ENCODE data around the gene AQP3. TPM values are rescaled to one million over a fixed set of nuclear protein-coding genes. Genes with fewer than 3 reads are reported as not detected.
A peak's percentile ranks its signal among the peaks of the same experiment; 100 is the strongest.
"Not testable (repeated sequence)": the region's sequence is repeated elsewhere in the genome, so short reads cannot be mapped to it uniquely, and the experiment has no call there.

AQP3 gene
- total and polyA plus RNA-seq, 4 donors, result 43.9 to 218 (median 159) TPM

- 89 to 98% methylated on average over 4 of the region's 4 CpGs for WGBS, 2 donors
- Histone ChIP-seq H3K4me3 (no peak overlapping the region), H3K27me3 (ENCODE audit: control insufficient read depth in 3 of 3, insufficient read depth in 3 of 3, low read length in 2 of 3) (no peaks in the 10 kb centered on the region), H3K27ac (ENCODE audit: low read depth in 1 of 2, low read length in 1 of 2) (peak overlapping the region in 1 of 2 donors; percentile 56), H3K9me3 (ENCODE audit: control insufficient read depth in 4 of 4, insufficient read depth in 3 of 4, low read length in 3 of 4) (no peaks in the 10 kb centered on the region), H3K9ac (ENCODE audit: insufficient read depth in 1 of 2, low read length in 2 of 2) (no peak overlapping the region), H3K36me3 (ENCODE audit: control insufficient read depth in 4 of 4, insufficient read depth in 4 of 4, low read length in 4 of 4) (no peaks in the 10 kb centered on the region), H3K4me1 (ENCODE audit: control insufficient read depth in 5 of 5, insufficient read depth in 5 of 5, low read length in 5 of 5) (peaks cover 0 to 5% (median 0%) of the 10 kb centered on the region in 5 donors)
- TF ChIP-seq CTCF (IDR thresholded peaks at IDR 0.05; ENCODE audit: control extremely low read depth, extremely low read depth), result no peak
- DNase-seq (no peak), ATAC-seq (ENCODE audit: insufficient read depth, low FRiP score) (no peak)
Measured at GRCh38 chr9:33404788-33405362, 42.5 kb downstream of the AQP3 start.

- WGBS, 2 donors, result 81 to 85% methylated on average over 17 of the region's 17 CpGs
- Histone ChIP-seq H3K4me3 (no peak overlapping the region), H3K9me3 (ENCODE audit: control insufficient read depth in 4 of 4, insufficient read depth in 3 of 4, low read length in 3 of 4) (no peaks in the 10 kb centered on the region), H3K36me3 (ENCODE audit: control insufficient read depth in 4 of 4, insufficient read depth in 4 of 4, low read length in 4 of 4) (no peaks in the 10 kb centered on the region), H3K9ac (ENCODE audit: insufficient read depth in 1 of 2, low read length in 2 of 2) (no peak overlapping the region), H3K4me1 (ENCODE audit: control insufficient read depth in 5 of 5, insufficient read depth in 5 of 5, low read length in 5 of 5) (peaks cover 0 to 5% (median 0%) of the 10 kb centered on the region in 5 donors), H3K27me3 (ENCODE audit: control insufficient read depth in 3 of 3, insufficient read depth in 3 of 3, low read length in 2 of 3) (no peaks in the 10 kb centered on the region), H3K27ac (ENCODE audit: low read depth in 1 of 2, low read length in 1 of 2) (peak overlapping the region in 1 of 2 donors; percentile 1)
- ATAC-seq (ENCODE audit: insufficient read depth, low FRiP score) (no peak), DNase-seq (no peak)
- TF ChIP-seq CTCF (IDR thresholded peaks at IDR 0.05; ENCODE audit: control extremely low read depth, extremely low read depth), result no peak
Measured at GRCh38 chr9:33403941-33404787, 43.2 kb downstream of the AQP3 start.

GRCh38 chr9:33402371-33402770 lies 45.0 kb downstream of the AQP3 start, which contains the start of gene AQP7:
AQP7 (minus strand) TSS chr9:33402568; CDS start chr9:33401262, 1,306 bp downstream.
- WGBS, 2 donors, result 80 to 88% methylated on average over 10 of the region's 10 CpGs
- not testable (repeated sequence) for DNase-seq, H3K4me3 ChIP-seq

GRCh38 chr9:33401809-33402208 lies 45.6 kb downstream of the AQP3 start:
- WGBS, 2 donors, result 88 to 96% methylated on average over 9 of the region's 10 CpGs
- not testable (repeated sequence) for DNase-seq; H3K27me3 ChIP-seq (ENCODE audit: control insufficient read depth in 3 of 3, insufficient read depth in 3 of 3, low read length in 2 of 3); H3K4me1 ChIP-seq (ENCODE audit: control insufficient read depth in 5 of 5, insufficient read depth in 5 of 5, low read length in 5 of 5); H3K4me3 ChIP-seq; H3K36me3 ChIP-seq (ENCODE audit: control insufficient read depth in 4 of 4, insufficient read depth in 4 of 4, low read length in 4 of 4); ATAC-seq (ENCODE audit: insufficient read depth, low FRiP score); H3K9me3 ChIP-seq (ENCODE audit: control insufficient read depth in 4 of 4, insufficient read depth in 3 of 4, low read length in 3 of 4); H3K9ac ChIP-seq (ENCODE audit: insufficient read depth in 1 of 2, low read length in 2 of 2)
- H3K27ac ChIP-seq (ENCODE audit: low read depth in 1 of 2, low read length in 1 of 2), result peak overlapping the region in 1 of 2 donors; percentile 73

More at GRCh38 chr9:33402371-33402770, 45.0 kb downstream of the AQP3 start, which contains the start of gene AQP7:
- peak within 1 kb of the TSS in 1 of 2 donors; percentile 73 for H3K27ac ChIP-seq (ENCODE audit: low read depth in 1 of 2, low read length in 1 of 2)
- H3K27me3 ChIP-seq (ENCODE audit: control insufficient read depth in 3 of 3, insufficient read depth in 3 of 3, low read length in 2 of 3); H3K9ac ChIP-seq (ENCODE audit: insufficient read depth in 1 of 2, low read length in 2 of 2); H3K36me3 ChIP-seq (ENCODE audit: control insufficient read depth in 4 of 4, insufficient read depth in 4 of 4, low read length in 4 of 4); H3K9me3 ChIP-seq (ENCODE audit: control insufficient read depth in 4 of 4, insufficient read depth in 3 of 4, low read length in 3 of 4); ATAC-seq (ENCODE audit: insufficient read depth, low FRiP score); H3K4me1 ChIP-seq (ENCODE audit: control insufficient read depth in 5 of 5, insufficient read depth in 5 of 5, low read length in 5 of 5): not testable (repeated sequence)

- not testable (repeated sequence) for H3K36me3 ChIP-seq (ENCODE audit: control insufficient read depth in 4 of 4, insufficient read depth in 4 of 4, low read length in 4 of 4); H3K4me1 ChIP-seq (ENCODE audit: control insufficient read depth in 5 of 5, insufficient read depth in 5 of 5, low read length in 5 of 5); H3K4me3 ChIP-seq; H3K9me3 ChIP-seq (ENCODE audit: control insufficient read depth in 4 of 4, insufficient read depth in 3 of 4, low read length in 3 of 4); ATAC-seq (ENCODE audit: insufficient read depth, low FRiP score); H3K27ac ChIP-seq (ENCODE audit: low read depth in 1 of 2, low read length in 1 of 2); DNase-seq; H3K9ac ChIP-seq (ENCODE audit: insufficient read depth in 1 of 2, low read length in 2 of 2); H3K27me3 ChIP-seq (ENCODE audit: control insufficient read depth in 3 of 3, insufficient read depth in 3 of 3, low read length in 2 of 3)
- WGBS, 2 donors, result 86 to 89% methylated on average over 4 of the region's 4 CpGs
Measured at GRCh38 chr9:33399047-33399446, 48.3 kb downstream of the AQP3 start.

GRCh38 chr9:33397801-33398200 lies 49.6 kb downstream of the AQP3 start:
- H3K27me3 ChIP-seq (ENCODE audit: control insufficient read depth in 3 of 3, insufficient read depth in 3 of 3, low read length in 2 of 3); H3K27ac ChIP-seq (ENCODE audit: low read depth in 1 of 2, low read length in 1 of 2); H3K4me1 ChIP-seq (ENCODE audit: control insufficient read depth in 5 of 5, insufficient read depth in 5 of 5, low read length in 5 of 5); H3K9me3 ChIP-seq (ENCODE audit: control insufficient read depth in 4 of 4, insufficient read depth in 3 of 4, low read length in 3 of 4); DNase-seq; H3K4me3 ChIP-seq; H3K36me3 ChIP-seq (ENCODE audit: control insufficient read depth in 4 of 4, insufficient read depth in 4 of 4, low read length in 4 of 4); H3K9ac ChIP-seq (ENCODE audit: insufficient read depth in 1 of 2, low read length in 2 of 2); ATAC-seq (ENCODE audit: insufficient read depth, low FRiP score): not testable (repeated sequence)
- WGBS, 2 donors, result 59 to 67% methylated on average over 3 of the region's 4 CpGs

Measured in lung (tissue), 12 donors.